ENCODE results near the gene PARD3B. TPM values are rescaled to one million over a fixed set of nuclear protein-coding genes. Genes with fewer than 3 reads are reported as not detected.

PARD3B gene
- total and polyA plus RNA-seq, 10 of the 15 experiments (the other 5 are each of a cell fraction or from before 2014, with no cell fraction given), result 0.01 to 0.54 (median 0.07) TPM; not detected in 7

GRCh38 chr2:204914708-204915107 is 369.4 kb downstream of the PARD3B start (continued):
- TF ChIP-seq, protein P1, sequence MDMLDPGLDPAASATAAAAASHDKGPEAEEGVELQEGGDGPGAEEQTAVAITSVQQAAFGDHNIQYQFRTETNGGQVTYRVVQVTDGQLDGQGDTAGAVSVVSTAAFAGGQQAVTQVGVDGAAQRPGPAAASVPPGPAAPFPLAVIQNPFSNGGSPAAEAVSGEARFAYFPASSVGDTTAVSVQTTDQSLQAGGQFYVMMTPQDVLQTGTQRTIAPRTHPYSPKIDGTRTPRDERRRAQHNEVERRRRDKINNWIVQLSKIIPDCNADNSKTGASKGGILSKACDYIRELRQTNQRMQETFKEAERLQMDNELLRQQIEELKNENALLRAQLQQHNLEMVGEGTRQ (IDR thresholded peaks at IDR 0.05; ENCODE audit: borderline replicate concordance, low read depth, low read length), result no peak
- TF ChIP-seq JUND (IDR thresholded peaks at IDR 0.05; ENCODE audit: low read depth, low read length), result no peak

GRCh38 chr2:204917089-204917701 is 371.9 kb downstream of the PARD3B start:
- intact Hi-C loops (cut with micrococcal nuclease; ENCODE audit: unreplicated experiment), result no loop called here
- ATAC-seq, result no peak
- FAIRE-seq, result no peak

GRCh38 chr2:204920776-204921175 is 375.5 kb downstream of the PARD3B start:
- CTCF ChIA-PET, result no interaction called here

More at GRCh38 chr2:204917089-204917701, 371.9 kb downstream of the PARD3B start:
- H4K20me1 ChIP-seq (ENCODE audit: control insufficient read depth, insufficient read depth), result no peaks in the 10 kb centered on the region
- CTCF ChIA-PET, result no interaction called here
- 0% methylated on average over 2 of the region's 2 CpGs for WGBS (ENCODE audit: insufficient coverage, insufficient replicate concordance, low lambda C conversion rate, missing lambda C conversion rate)
- H3K79me2 ChIP-seq (ENCODE audit: control insufficient read depth, insufficient read depth, low read length), result no peaks in the 10 kb centered on the region
- no peaks in the 10 kb centered on the region for H3K36me3 ChIP-seq (ENCODE audit: control insufficient read depth in 2 of 2, insufficient read depth in 2 of 2, low read length in 1 of 2)
- H3K27me3 ChIP-seq (replicated peaks in 1 of 2; ENCODE audit: control insufficient read depth in 2 of 2, insufficient read depth in 2 of 2, low read length in 1 of 2), result no peaks in the 10 kb centered on the region; a peak in 1 of 4 replicates
- no peak overlapping the region for H3K4me2 ChIP-seq (ENCODE audit: control insufficient read depth, insufficient read depth)
- RAD21 ChIA-PET (ENCODE audit: unreplicated experiment), result no interaction called here
- H3K9ac ChIP-seq (ENCODE audit: control insufficient read depth, insufficient read depth, low read length), result no peak overlapping the region
- BruUV-seq (replicated peaks), result no TSS peak
- no peak overlapping the region for H3K4me3 ChIP-seq
- no peaks in the 10 kb centered on the region for H3K9me3 ChIP-seq (replicated peaks; ENCODE audit: control insufficient read depth, insufficient read depth, low read length)
- H3K4me1 ChIP-seq (ENCODE audit: control insufficient read depth, insufficient read depth, low read length), result no peaks in the 10 kb centered on the region
- DNase-seq (ENCODE audit: low read depth, low spot score), result no peak
- SMC1A ChIA-PET (ENCODE audit: uncharacterized antibody, unreplicated experiment), result no interaction called here
- in situ Hi-C loops (cut with MboI), result no loop called here
- no peak overlapping the region for H2AFZ ChIP-seq (ENCODE audit: control insufficient read depth, low read depth, low read length)
- TF ChIP-seq JUNB (IDR thresholded peaks at IDR 0.05), result no peak
- no peak overlapping the region for H3K27ac ChIP-seq (ENCODE audit: control insufficient read depth, insufficient read depth)
- POLR2A ChIA-PET, result no interaction called here

More at GRCh38 chr2:204920776-204921175, 375.5 kb downstream of the PARD3B start:
- ChIA-PET RAD21 (ENCODE audit: unreplicated experiment) (no interaction called here), POLR2A (no interaction called here), SMC1A (ENCODE audit: uncharacterized antibody, unreplicated experiment) (interaction anchor here (0.8 kb wide), 1 partner anchor 14 kb away, joined by 3 read pairs; no protein-coding TSS in a partner anchor)
- H3K27me3 ChIP-seq (replicated peaks in 1 of 2; ENCODE audit: control insufficient read depth in 2 of 2, insufficient read depth in 2 of 2, low read length in 1 of 2), result no peaks in the 10 kb centered on the region; a peak in 1 of 4 replicates
- ATAC-seq (no peak), FAIRE-seq (no peak), DNase-seq (ENCODE audit: low read depth, low spot score) (no peak)
- no peaks in the 10 kb centered on the region for H3K4me1 ChIP-seq (ENCODE audit: control insufficient read depth, insufficient read depth, low read length)
- WGBS (ENCODE audit: insufficient coverage, insufficient replicate concordance, low lambda C conversion rate, missing lambda C conversion rate), result 0% methylated on average over 2 of the region's 2 CpGs
- intact Hi-C loops (cut with micrococcal nuclease; ENCODE audit: unreplicated experiment), result no loop called here
- no peaks in the 10 kb centered on the region for H3K9me3 ChIP-seq (replicated peaks; ENCODE audit: control insufficient read depth, insufficient read depth, low read length)
- TF ChIP-seq SREBF1 (IDR thresholded peaks at IDR 0.05; ENCODE audit: low read length), result no peak
- TF ChIP-seq ZSCAN29 (IDR thresholded peaks at IDR 0.05), result no peak
- TF ChIP-seq REST (IDR thresholded peaks at IDR 0.05; ENCODE audit: low read depth, low read length), result no peak
- TF ChIP-seq ZNF24 (IDR thresholded peaks at IDR 0.05), result no peak
- H3K27ac ChIP-seq (ENCODE audit: control insufficient read depth, insufficient read depth), result no peak overlapping the region
- H2AFZ ChIP-seq (ENCODE audit: control insufficient read depth, low read depth, low read length), result no peak overlapping the region
- in situ Hi-C loops (cut with MboI), result no loop called here
- H3K36me3 ChIP-seq (ENCODE audit: control insufficient read depth in 2 of 2, insufficient read depth in 2 of 2, low read length in 1 of 2), result no peaks in the 10 kb centered on the region
- no peaks in the 10 kb centered on the region for H4K20me1 ChIP-seq (ENCODE audit: control insufficient read depth, insufficient read depth)
- H3K4me2 ChIP-seq (ENCODE audit: control insufficient read depth, insufficient read depth), result no peak overlapping the region
- H3K4me3 ChIP-seq, result no peak overlapping the region
- H3K79me2 ChIP-seq (ENCODE audit: control insufficient read depth, insufficient read depth, low read length), result no peaks in the 10 kb centered on the region
- no TSS peak for BruUV-seq (replicated peaks)
- no peak overlapping the region for H3K9ac ChIP-seq (ENCODE audit: control insufficient read depth, insufficient read depth, low read length)
